Thoracic aorta (tissue), 2 donors: ENCODE results near the gene FATE1. TPM values are rescaled to one million over a fixed set of nuclear protein-coding genes. Genes with fewer than 3 reads are reported as not detected.

Experiments used
- ATAC-seq: fragments of 150-250 bp; one replicate; pipeline ENCODE4 v1.8.0; 2017; ENCODE audit warnings: low read depth; ENCODE audit not compliant: insufficient number of reproducible peaks, low FRiP score
- DNase-seq: peaks from one replicate; pipeline ENCODE4 v3.0.0-alpha.2; 2020; ENCODE audit warnings: low spot score
- H3K27ac ChIP-seq, 2 donors: fragments of 200-600 bp; sonication (generic); 1 replicate in 1 of 2; 2 replicates in 1 of 2; pipeline ENCODE4 v1.5.1; 2016; ENCODE audit warnings: mild to moderate bottlenecking in 2 of 2, moderate library complexity in 2 of 2
- H3K27me3 ChIP-seq: fragments of 200-600 bp; sonication (generic); replicated peaks from 2 replicates; pipeline ENCODE4 v1.6.0; 2016; ENCODE audit warnings: mild to moderate bottlenecking; ENCODE audit not compliant: insufficient read depth
- H3K36me3 ChIP-seq: fragments of 200-600 bp; sonication (generic); one replicate; pipeline ENCODE4 v1.5.1; 2016
- H3K4me1 ChIP-seq, 2 donors: fragments of 200-600 bp; sonication (generic); 1 replicate in 1 of 2; 2 replicates in 1 of 2; pipeline versions ENCODE4 v1.5.1 to v1.6.0; 2016; ENCODE audit warnings: low read depth in 2 of 2, mild to moderate bottlenecking in 1 of 2; ENCODE audit not compliant: control insufficient read depth in 1 of 2
- H3K4me3 ChIP-seq: fragments of 200-600 bp; sonication (generic); 2 replicates; pipeline ENCODE4 v1.5.1; 2016; ENCODE audit warnings: mild to moderate bottlenecking
- H3K9me3 ChIP-seq: fragments of 200-600 bp; sonication (generic); 2 replicates; pipeline ENCODE4 v1.5.1; 2016
- CTCF ChIP-seq: fragments of 200-600 bp; sonication (generic); IDR thresholded peaks from one replicate; pipeline ENCODE4 v1.5.1; 2019; ENCODE audit warnings: antibody characterized with exemption
- total RNA-seq, 2 donors: library from RNA; depleted of rRNA; stranded (reverse); fragments of >200 nt; gene quantifications; one replicate each; pipeline versions ENCODE4 v1.1.0 to v1.2.3, GENCODE V29; 2016

The FATE1 gene
- total RNA-seq, 2 donors from 2014 or later, result not detected

GRCh38 chrX:151746502-151746901 lies 30.7 kb downstream of the FATE1 start:
- Histone ChIP-seq H3K9me3 (no peaks in the 10 kb centered on the region), H3K36me3 (no peaks in the 10 kb centered on the region), H3K27ac (no peak overlapping the region), H3K27me3 (no peaks in the 10 kb centered on the region), H3K4me3 (no peak overlapping the region), H3K4me1 (no peaks in the 10 kb centered on the region)
- DNase-seq (no peak), ATAC-seq (no peak)
- no peak for TF ChIP-seq CTCF

GRCh38 chrX:151750511-151750910 lies 34.7 kb downstream of the FATE1 start:
- no peak for ATAC-seq
- peaks cover 0 to 17% of the 10 kb centered on the region in 2 donors for H3K4me1 ChIP-seq
- no peaks in the 10 kb centered on the region for H3K27me3 ChIP-seq
- no peaks in the 10 kb centered on the region for H3K36me3 ChIP-seq
- no peak for TF ChIP-seq CTCF
- no peaks in the 10 kb centered on the region for H3K9me3 ChIP-seq
- DNase-seq, result no peak
- no peak overlapping the region for H3K27ac ChIP-seq
- no peak overlapping the region for H3K4me3 ChIP-seq

GRCh38 chrX:151752847-151753246 lies 37.0 kb downstream of the FATE1 start:
- H3K4me1 ChIP-seq, result peaks cover 0 to 17% of the 10 kb centered on the region in 2 donors
- no peaks in the 10 kb centered on the region for H3K9me3 ChIP-seq
- TF ChIP-seq CTCF, result no peak
- H3K27me3 ChIP-seq, result no peaks in the 10 kb centered on the region
- H3K27ac ChIP-seq, result no peak overlapping the region
- ATAC-seq, result no peak
- H3K4me3 ChIP-seq, result no peak overlapping the region
- H3K36me3 ChIP-seq, result no peaks in the 10 kb centered on the region
- no peak for DNase-seq

- ATAC-seq (no peak), DNase-seq (no peak)
- Histone ChIP-seq H3K4me1 (peaks cover 0 to 17% of the 10 kb centered on the region in 2 donors), H3K27me3 (no peaks in the 10 kb centered on the region), H3K27ac (no peak overlapping the region), H3K9me3 (no peaks in the 10 kb centered on the region), H3K4me3 (no peak overlapping the region), H3K36me3 (no peaks in the 10 kb centered on the region)
- TF ChIP-seq CTCF, result peak; percentile 79
Observed at GRCh38 chrX:151753313-151754046, 37.6 kb downstream of the FATE1 start.

GRCh38 chrX:151754047-151754429 lies 38.2 kb downstream of the FATE1 start:
- Histone ChIP-seq H3K9me3 (no peaks in the 10 kb centered on the region), H3K27me3 (no peaks in the 10 kb centered on the region), H3K4me3 (no peak overlapping the region), H3K4me1 (peaks cover 0 to 17% of the 10 kb centered on the region in 2 donors), H3K27ac (no peak overlapping the region), H3K36me3 (no peaks in the 10 kb centered on the region)
- DNase-seq, result no peak
- TF ChIP-seq CTCF, result no peak
- ATAC-seq, result no peak
